ENCODE measurements around the gene CLCN6. TPM values are rescaled to one million over a fixed set of nuclear protein-coding genes. Genes with fewer than 3 reads are reported as not detected.
A peak's percentile ranks its signal among the peaks of the same experiment; 100 is the strongest.

The CLCN6 gene
- total RNA-seq, 1 donor, result 18.6 TPM

DNA sequence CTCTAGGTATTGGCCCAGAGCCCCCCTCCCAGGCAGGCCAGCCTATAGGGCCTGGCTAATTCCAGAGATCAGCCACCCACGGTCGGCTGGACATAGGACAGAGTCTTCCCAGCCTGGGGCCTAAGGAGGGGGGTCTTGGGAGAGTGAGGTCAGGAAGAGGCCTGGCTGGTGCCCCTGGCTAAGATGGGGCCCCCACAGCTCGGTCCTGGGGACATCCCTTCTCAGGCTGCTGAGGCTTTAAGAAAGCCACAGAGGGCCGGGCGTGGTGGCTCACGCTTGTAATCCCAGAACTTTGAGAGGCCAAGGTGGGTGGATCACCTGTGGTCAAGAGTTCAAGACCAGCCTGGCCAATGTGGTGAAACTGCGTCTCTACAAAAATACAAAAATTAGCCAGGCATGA is 41.5 kb upstream of the CLCN6 start:
- DNase-seq (ENCODE audit: low read depth), result no peak
- TF ChIP-seq, protein P1, sequence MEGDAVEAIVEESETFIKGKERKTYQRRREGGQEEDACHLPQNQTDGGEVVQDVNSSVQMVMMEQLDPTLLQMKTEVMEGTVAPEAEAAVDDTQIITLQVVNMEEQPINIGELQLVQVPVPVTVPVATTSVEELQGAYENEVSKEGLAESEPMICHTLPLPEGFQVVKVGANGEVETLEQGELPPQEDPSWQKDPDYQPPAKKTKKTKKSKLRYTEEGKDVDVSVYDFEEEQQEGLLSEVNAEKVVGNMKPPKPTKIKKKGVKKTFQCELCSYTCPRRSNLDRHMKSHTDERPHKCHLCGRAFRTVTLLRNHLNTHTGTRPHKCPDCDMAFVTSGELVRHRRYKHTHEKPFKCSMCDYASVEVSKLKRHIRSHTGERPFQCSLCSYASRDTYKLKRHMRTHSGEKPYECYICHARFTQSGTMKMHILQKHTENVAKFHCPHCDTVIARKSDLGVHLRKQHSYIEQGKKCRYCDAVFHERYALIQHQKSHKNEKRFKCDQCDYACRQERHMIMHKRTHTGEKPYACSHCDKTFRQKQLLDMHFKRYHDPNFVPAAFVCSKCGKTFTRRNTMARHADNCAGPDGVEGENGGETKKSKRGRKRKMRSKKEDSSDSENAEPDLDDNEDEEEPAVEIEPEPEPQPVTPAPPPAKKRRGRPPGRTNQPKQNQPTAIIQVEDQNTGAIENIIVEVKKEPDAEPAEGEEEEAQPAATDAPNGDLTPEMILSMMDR (IDR thresholded peaks at IDR 0.05; ENCODE audit: insufficient read depth, low read depth, low read length), result no peak

DNA sequence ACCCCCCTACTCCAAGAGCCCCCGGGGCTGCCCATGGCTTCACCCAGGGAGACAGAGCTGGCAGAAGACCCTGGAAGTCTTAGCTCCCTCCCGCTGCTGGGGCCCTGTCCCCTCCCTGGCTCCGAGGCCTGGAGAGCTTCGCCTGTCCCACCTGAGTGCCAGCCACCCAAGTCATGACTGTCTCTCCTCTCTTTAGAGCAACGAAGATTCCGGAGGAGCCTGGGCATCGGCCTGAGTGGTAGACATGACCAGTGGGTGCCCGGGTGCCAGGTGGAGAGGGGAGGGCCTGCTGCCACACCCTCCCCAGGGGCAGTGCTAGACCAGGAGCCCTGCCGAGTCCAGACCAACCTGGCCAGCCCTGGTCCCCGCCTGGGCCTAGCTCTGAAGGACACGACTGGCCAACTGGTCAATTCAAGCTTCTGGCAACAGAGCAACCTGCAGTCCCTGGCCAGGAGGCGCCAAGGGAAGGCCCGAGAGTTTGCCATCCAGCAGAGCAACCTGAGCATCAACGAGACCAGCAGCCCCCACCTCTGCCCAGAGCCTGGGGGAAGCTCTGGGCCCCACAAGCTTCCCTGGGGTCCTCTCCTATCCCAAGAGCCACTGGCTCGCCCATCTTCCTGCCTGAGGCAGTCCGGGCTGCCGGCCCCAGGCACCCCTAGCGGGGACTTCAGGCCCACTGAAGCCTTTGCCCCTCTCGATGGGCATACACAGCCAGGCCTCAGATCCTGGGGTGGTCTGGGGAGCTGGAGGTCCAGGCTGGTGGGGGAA is 40.1 kb upstream of the CLCN6 start:
- no peak for DNase-seq (ENCODE audit: low read depth)
- TF ChIP-seq, protein P1 (IDR thresholded peaks at IDR 0.05; ENCODE audit: insufficient read depth, low read depth, low read length), result no peak
- H3K4me3 ChIP-seq (ENCODE audit: low read depth, low read length), result no peak overlapping the region

More for the DNA sequence above, 41.5 kb upstream of the CLCN6 start:
- H3K4me3 ChIP-seq (ENCODE audit: low read depth, low read length), result no peak overlapping the region

GRCh38 chr1:11766429-11766776 is 39.6 kb upstream of the CLCN6 start:
- TF ChIP-seq, protein P1 (IDR thresholded peaks at IDR 0.05; ENCODE audit: insufficient read depth, low read depth, low read length), result no peak
- H3K4me3 ChIP-seq (ENCODE audit: low read depth, low read length), result no peak overlapping the region
- DNase-seq (ENCODE audit: low read depth), result no peak

- DNase-seq (ENCODE audit: low read depth), result peak; percentile 30
- H3K4me3 ChIP-seq (ENCODE audit: low read depth, low read length), result no peak overlapping the region
- TF ChIP-seq, protein P1 (IDR thresholded peaks at IDR 0.05; ENCODE audit: insufficient read depth, low read depth, low read length), result no peak
Observed at GRCh38 chr1:11767922-11768704, 37.9 kb upstream of the CLCN6 start.

GRCh38 chr1:11768821-11769220 is 37.2 kb upstream of the CLCN6 start:
- no peak overlapping the region for H3K4me3 ChIP-seq (ENCODE audit: low read depth, low read length)
- TF ChIP-seq, protein P1 (IDR thresholded peaks at IDR 0.05; ENCODE audit: insufficient read depth, low read depth, low read length), result no peak
- DNase-seq (ENCODE audit: low read depth), result no peak

GRCh38 chr1:11769274-11769673 is 36.7 kb upstream of the CLCN6 start:
- no peak overlapping the region for H3K4me3 ChIP-seq (ENCODE audit: low read depth, low read length)
- TF ChIP-seq, protein P1 (IDR thresholded peaks at IDR 0.05; ENCODE audit: insufficient read depth, low read depth, low read length), result no peak
- no peak for DNase-seq (ENCODE audit: low read depth)

All from fibroblast of villous mesenchyme (primary cell).